Lung (tissue), 12 donors: Measurements from ENCODE around the gene ELFN1. TPM values are rescaled to one million over a fixed set of nuclear protein-coding genes. Genes with fewer than 3 reads are reported as not detected.

Experiments used
- ATAC-seq: fragments of 200-7000 bp; cut with Tn5 transposase; one replicate; pipeline ENCODE4 v1.9.1; 2020; ENCODE audit warnings: moderate number of reproducible peaks; ENCODE audit not compliant: insufficient read depth, low FRiP score
- DNase-seq, 3 donors: peaks; one replicate each; pipeline ENCODE4 v3.0.0-alpha.2; 2013 to 2017
- H3K27ac ChIP-seq, 2 donors: one replicate each; pipeline ENCODE4 v1.5.1; 2013; ENCODE audit warnings: mild to moderate bottlenecking in 2 of 2, moderate library complexity in 2 of 2, control low read depth in 1 of 2, inconsistent platforms in 1 of 2, low read depth in 1 of 2, low read length in 1 of 2
- H3K27me3 ChIP-seq, 3 donors: one replicate each; pipeline ENCODE4 v1.5.1; 2013; ENCODE audit warnings: low read length in 2 of 3; ENCODE audit not compliant: control insufficient read depth in 3 of 3, insufficient read depth in 3 of 3
- H3K36me3 ChIP-seq, 4 donors: one replicate each; pipeline ENCODE4 v1.5.1; 2013; ENCODE audit warnings: low read length in 4 of 4, mild to moderate bottlenecking in 1 of 4, moderate library complexity in 1 of 4; ENCODE audit not compliant: control insufficient read depth in 4 of 4, insufficient read depth in 4 of 4
- H3K4me1 ChIP-seq, 5 donors: one replicate each; pipeline ENCODE4 v1.5.1; 2013; ENCODE audit warnings: low read length in 5 of 5, mild to moderate bottlenecking in 2 of 5, moderate library complexity in 1 of 5; ENCODE audit not compliant: control insufficient read depth in 5 of 5, insufficient read depth in 5 of 5
- H3K4me3 ChIP-seq: one replicate; pipeline ENCODE4 v1.5.1; 2013; ENCODE audit warnings: mild to moderate bottlenecking, control low read depth, moderate library complexity
- H3K9ac ChIP-seq, 2 donors: one replicate each; pipeline ENCODE4 v1.5.1; 2013; ENCODE audit warnings: low read length in 2 of 2, control low read depth in 1 of 2; ENCODE audit not compliant: insufficient read depth in 1 of 2
- H3K9me3 ChIP-seq, 4 donors: one replicate each; pipeline ENCODE4 v1.5.1; 2013; ENCODE audit warnings: low read length in 3 of 4, mild to moderate bottlenecking in 1 of 4, moderate library complexity in 1 of 4; ENCODE audit not compliant: control insufficient read depth in 4 of 4, insufficient read depth in 3 of 4
- WGBS, 2 donors: extraction: QIAGEN DNeasy Blood & Tissue Kit; methylation state at CpG; one replicate each; pipeline ENCODE4 v1.1.7; 2013; 5-methylcytosine and 5-hydroxymethylcytosine counted together
- polyA plus RNA-seq, 2 donors: library from polyadenylated mRNA; stranded (reverse); fragments of 200-250 nt; gene quantifications; one replicate each; pipeline ENCODE4 v1.2.1, GENCODE V29; 2013
- total RNA-seq, 2 donors: library from RNA; depleted of rRNA in 1 of 2; stranded (reverse); fragments of >200 nt in 1 of 2; gene quantifications; one replicate each; pipeline ENCODE4 v1.2.1, GENCODE V29; 2014 to 2021
- TF ChIP-seq, protein P1 (sequence below): IDR thresholded peaks from 2 replicates; pipeline ENCODE4 v1.5.1; 2012; ENCODE audit warnings: mild to moderate bottlenecking; ENCODE audit errors: control extremely low read depth, extremely low read depth
- donor health status: control.
- donor health status: control.
- donor health status: Bipolar disorder and iron deficiency.
- donor health status: healthy.
- donor health status: DM: yes; HTN: yes; CAD: no.

Gene ELFN1
- total and polyA plus RNA-seq, 4 donors: 0.43 to 1.4 (median 1.0) TPM

DNA sequence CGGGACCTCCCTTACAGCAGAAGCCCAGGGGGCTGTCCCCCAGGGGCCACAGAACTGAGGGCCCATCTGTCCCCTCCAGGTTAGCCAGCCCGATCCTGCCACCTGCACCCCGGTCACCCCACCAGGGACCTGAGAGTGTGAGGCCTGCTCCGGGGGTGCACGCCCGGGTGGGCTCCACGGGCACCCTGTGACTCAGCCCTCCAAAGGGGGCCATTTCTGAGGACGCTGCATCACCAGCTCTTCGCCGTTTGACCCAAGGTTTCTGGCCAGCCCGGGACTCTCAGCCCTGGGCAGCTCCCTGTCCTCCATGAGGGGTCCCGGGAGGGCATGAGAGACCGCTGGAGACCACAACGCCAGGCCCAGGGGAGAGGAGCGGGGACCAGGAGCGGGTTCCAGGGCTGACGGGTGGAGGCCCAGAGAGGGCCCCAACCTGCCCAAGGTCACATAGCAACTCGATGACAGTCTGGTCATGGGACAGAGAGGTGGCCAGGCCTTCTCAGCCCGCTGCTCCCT, 79.3 kb downstream of the ELFN1 start:
- no peak for DNase-seq
- H3K27me3 ChIP-seq: peaks cover 0 to 10% (median 2%) of the 10 kb centered on the region in 3 donors
- TF ChIP-seq, protein P1, sequence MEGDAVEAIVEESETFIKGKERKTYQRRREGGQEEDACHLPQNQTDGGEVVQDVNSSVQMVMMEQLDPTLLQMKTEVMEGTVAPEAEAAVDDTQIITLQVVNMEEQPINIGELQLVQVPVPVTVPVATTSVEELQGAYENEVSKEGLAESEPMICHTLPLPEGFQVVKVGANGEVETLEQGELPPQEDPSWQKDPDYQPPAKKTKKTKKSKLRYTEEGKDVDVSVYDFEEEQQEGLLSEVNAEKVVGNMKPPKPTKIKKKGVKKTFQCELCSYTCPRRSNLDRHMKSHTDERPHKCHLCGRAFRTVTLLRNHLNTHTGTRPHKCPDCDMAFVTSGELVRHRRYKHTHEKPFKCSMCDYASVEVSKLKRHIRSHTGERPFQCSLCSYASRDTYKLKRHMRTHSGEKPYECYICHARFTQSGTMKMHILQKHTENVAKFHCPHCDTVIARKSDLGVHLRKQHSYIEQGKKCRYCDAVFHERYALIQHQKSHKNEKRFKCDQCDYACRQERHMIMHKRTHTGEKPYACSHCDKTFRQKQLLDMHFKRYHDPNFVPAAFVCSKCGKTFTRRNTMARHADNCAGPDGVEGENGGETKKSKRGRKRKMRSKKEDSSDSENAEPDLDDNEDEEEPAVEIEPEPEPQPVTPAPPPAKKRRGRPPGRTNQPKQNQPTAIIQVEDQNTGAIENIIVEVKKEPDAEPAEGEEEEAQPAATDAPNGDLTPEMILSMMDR: no peak
- H3K9me3 ChIP-seq: peaks cover 0 to 2% (median 0%) of the 10 kb centered on the region in 4 donors
- no peak overlapping the region for H3K27ac ChIP-seq
- H3K4me1 ChIP-seq: peaks cover 0 to 12% (median 0%) of the 10 kb centered on the region in 5 donors
- WGBS, 2 donors: 80 to 88% methylated on average over 19 of the region's 19 CpGs
- no peak overlapping the region for H3K4me3 ChIP-seq
- ATAC-seq: no peak
- no peaks in the 10 kb centered on the region for H3K36me3 ChIP-seq
- H3K9ac ChIP-seq: no peak overlapping the region

DNA sequence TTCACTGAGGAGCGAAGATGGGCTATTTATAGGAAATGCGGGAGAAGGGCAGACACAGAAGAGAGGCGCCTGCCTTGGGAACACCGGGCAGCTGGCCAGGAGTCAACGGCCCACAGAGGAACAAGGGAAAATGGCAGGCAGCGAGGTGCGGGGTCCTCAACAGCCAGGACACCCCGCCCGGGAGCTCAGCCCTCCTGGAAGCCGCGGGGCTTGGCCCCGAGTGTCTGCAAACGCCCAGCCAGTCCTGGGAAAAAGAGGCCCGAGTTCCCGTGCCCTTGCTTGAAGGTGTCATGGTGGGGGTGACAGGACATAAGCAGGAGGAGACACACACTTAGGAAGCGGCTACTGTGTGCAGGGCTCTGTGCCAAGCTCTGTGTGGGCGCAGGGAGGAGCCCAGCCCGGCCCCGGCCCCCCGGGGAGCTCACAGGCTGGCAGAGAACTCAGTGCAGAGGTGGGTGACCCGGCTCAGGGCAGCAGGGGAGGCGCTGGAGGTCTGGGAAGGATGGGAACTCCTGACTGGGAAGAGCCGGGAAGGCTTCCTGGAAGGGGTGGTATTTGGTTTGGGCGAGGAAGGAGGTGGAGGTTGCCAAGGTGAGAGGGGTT, 79.9 kb downstream of the ELFN1 start:
- DNase-seq: peak; percentile 52 to 63 (median 56)
- peaks cover 0 to 11% (median 2%) of the 10 kb centered on the region in 3 donors for H3K27me3 ChIP-seq
- no peak for ATAC-seq
- 44 to 70% methylated on average over 24 of the region's 24 CpGs for WGBS, 2 donors
- peak overlapping the region in 1 of 2 donors; percentile 15 for H3K27ac ChIP-seq
- no peaks in the 10 kb centered on the region for H3K36me3 ChIP-seq
- TF ChIP-seq, protein P1: no peak
- peaks cover 0 to 12% (median 0%) of the 10 kb centered on the region in 5 donors for H3K4me1 ChIP-seq
- H3K9me3 ChIP-seq: peaks cover 0 to 2% (median 0%) of the 10 kb centered on the region in 4 donors
- no peak overlapping the region for H3K4me3 ChIP-seq
- H3K9ac ChIP-seq: no peak overlapping the region

DNA sequence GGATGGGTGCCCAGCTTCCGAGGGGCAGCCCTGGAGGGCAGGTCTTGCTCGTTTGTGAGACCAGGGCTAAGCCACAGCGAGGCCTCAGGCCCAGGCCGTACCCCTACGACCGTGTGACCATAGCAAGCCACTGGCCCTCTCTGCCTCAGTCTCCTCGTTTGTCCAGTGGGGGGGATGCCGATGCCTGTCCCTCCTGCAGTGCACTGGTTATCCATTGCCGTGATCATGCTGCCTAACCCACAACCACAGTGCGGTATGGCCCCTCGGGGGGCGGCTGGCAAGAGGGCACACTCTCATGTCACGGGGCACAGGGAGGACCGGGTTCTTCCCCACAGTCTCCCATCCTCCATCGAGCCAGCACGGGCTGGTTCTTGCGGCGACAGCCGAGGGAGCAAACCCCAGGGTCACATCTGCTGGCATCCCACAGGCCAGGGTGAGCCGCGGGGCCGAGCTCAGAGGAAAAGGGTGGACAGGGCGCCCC, 80.5 kb downstream of the ELFN1 start:
- 81 to 97% methylated on average over 20 to 23 of the region's 23 CpGs for WGBS, 2 donors
- no peak overlapping the region for H3K4me3 ChIP-seq

More for the DNA sequence above, 80.5 kb downstream of the ELFN1 start:
- ATAC-seq (no peak), DNase-seq (no peak)
- no peak overlapping the region for H3K27ac ChIP-seq
- no peaks in the 10 kb centered on the region for H3K36me3 ChIP-seq
- H3K9me3 ChIP-seq: no peaks in the 10 kb centered on the region
- TF ChIP-seq, protein P1: no peak
- H3K4me1 ChIP-seq: peaks cover 0 to 12% (median 0%) of the 10 kb centered on the region in 5 donors
- H3K27me3 ChIP-seq: peaks cover 0 to 11% (median 2%) of the 10 kb centered on the region in 3 donors
- no peak overlapping the region for H3K9ac ChIP-seq
